HCT116 (cell line): Measurements from ENCODE around the gene COQ10B. TPM values are rescaled to one million over a fixed set of nuclear protein-coding genes. Genes with fewer than 3 reads are reported as not detected.

Source experiments
- ATAC-seq: fragments of 200-7000 bp; cut with Tn5 transposase; 2 replicates; pipeline ENCODE4 v1.9.1; 2020; ENCODE audit warnings: mild to moderate bottlenecking, moderate library complexity
- BruUV-seq: library from RNA; stranded (reverse); fragments of 400-500 nt; replicated peaks from 2 replicates; lab custom pipeline; 2021; lab: Mats Ljungman, UMichigan
- CTCF ChIA-PET: fragments of 300-600 bp; sonication (Branson Sonifier 250); formaldehyde crosslinking; loops from one replicate; lab custom pipeline; 2021; ENCODE audit warnings: antibody characterized with exemption; lab: Charles Lee
- POLR2A ChIA-PET: fragments of 300-600, 350-600 bp; sonication (Branson Sonifier 250); formaldehyde crosslinking; loops from one replicate; lab custom pipeline; 2021; ENCODE audit warnings: antibody characterized with exemption; lab: Charles Lee
- RAD21 ChIA-PET, 2 experiments: fragments of 300-600 bp; sonication (Branson Sonifier 250); formaldehyde crosslinking; loops; one replicate each; lab custom pipeline; 2023; ENCODE audit warnings: low total read pairs in 2 of 2; ENCODE audit not compliant: uncharacterized antibody in 2 of 2, unreplicated experiment in 2 of 2, low non-redundant PET in 1 of 2; lab: Charles Lee
- DNase-seq: peaks from one replicate; pipeline ENCODE4 v3.0.0-alpha.2; 2010; ENCODE audit warnings: low read depth, low spot score
- H2AFZ ChIP-seq: fragments of 200-600 bp; shearing (Covaris generic), sonication (generic); 2 replicates; pipeline ENCODE4 v1.6.1; 2017; ENCODE audit warnings: low read depth, mixed run types, mixed read lengths, antibody characterized with exemption, low read length; ENCODE audit not compliant: poor library complexity, severe bottlenecking
- H3K27ac ChIP-seq: 2 replicates; pipeline ENCODE4 v1.5.1; 2012; ENCODE audit warnings: low read depth, low read length
- H3K27me3 ChIP-seq: fragments of 200-600 bp; sonication (generic); 2 replicates; pipeline ENCODE4 v1.6.1; 2016; ENCODE audit warnings: mixed run types, low read length, mixed read lengths; ENCODE audit not compliant: insufficient read depth
- H3K36me3 ChIP-seq, 2 experiments: fragments of 200-500 bp in 1 of 2; fragments of 200-600 bp in 1 of 2; sonication (Bioruptor generic) in 1 of 2; sonication (generic) in 1 of 2; 2 replicates each; pipeline versions ENCODE4 v1.5.1 to v1.6.1; 2014 to 2016; ENCODE audit warnings: low read length in 2 of 2, inconsistent platforms in 1 of 2, mixed read lengths in 1 of 2, mixed run types in 1 of 2; ENCODE audit not compliant: insufficient read depth in 2 of 2, control insufficient read depth in 1 of 2
- H3K4me1 ChIP-seq, 2 experiments: fragments of 200-600 bp in 1 of 2; sonication (generic) in 1 of 2; 2 replicates each; pipeline versions ENCODE4 v1.5.1 to v1.6.1; 2012 to 2017; ENCODE audit warnings: low read length in 2 of 2, inconsistent platforms in 1 of 2, mild to moderate bottlenecking in 1 of 2, mixed read lengths in 1 of 2, mixed run types in 1 of 2, moderate library complexity in 1 of 2; ENCODE audit not compliant: insufficient read depth in 2 of 2, control insufficient read depth in 1 of 2
- H3K4me2 ChIP-seq: fragments of 200-600 bp; sonication (generic); 2 replicates; pipeline ENCODE4 v1.6.1; 2017; ENCODE audit warnings: mixed run types, low read length, mixed read lengths
- H3K4me3 ChIP-seq, 2 experiments: fragments of 200-600 bp in 1 of 2; sonication (generic) in 1 of 2; replicated peaks in 1 of 2; 2 replicates each; pipeline ENCODE4 v1.5.1; 2011 to 2016; ENCODE audit warnings: low read length in 2 of 2, control low read depth in 1 of 2, low read depth in 1 of 2, mild to moderate bottlenecking in 1 of 2, mixed read lengths in 1 of 2, mixed run types in 1 of 2
- H3K79me2 ChIP-seq: fragments of 200-600 bp; sonication (generic); 2 replicates; pipeline ENCODE4 v1.6.1; 2017; ENCODE audit warnings: mild to moderate bottlenecking, mixed run types, low read length, moderate library complexity, mixed read lengths; ENCODE audit not compliant: insufficient read depth
- H3K9ac ChIP-seq: fragments of 200-600 bp; sonication (generic); 2 replicates; pipeline ENCODE4 v1.6.1; 2016; ENCODE audit warnings: low read length, mixed read lengths
- H3K9me2 ChIP-seq: fragments of 200-600 bp; sonication (generic), shearing (Covaris generic); 2 replicates; pipeline ENCODE4 v1.6.1; 2017; ENCODE audit warnings: mixed run types, mild to moderate bottlenecking, moderate library complexity; ENCODE audit not compliant: insufficient read depth
- H3K9me3 ChIP-seq, 2 experiments: fragments of 200-500 bp in 1 of 2; fragments of 200-600 bp in 1 of 2; sonication (Bioruptor generic) in 1 of 2; sonication (generic) in 1 of 2; 2 replicates each; pipeline ENCODE4 v1.6.1; 2014 to 2017; ENCODE audit warnings: low read length in 2 of 2, mixed read lengths in 2 of 2, inconsistent platforms in 1 of 2, low read depth in 1 of 2, mild to moderate bottlenecking in 1 of 2, mixed run types in 1 of 2, moderate library complexity in 1 of 2; ENCODE audit not compliant: control insufficient read depth in 1 of 2, insufficient read depth in 1 of 2
- H4K20me1 ChIP-seq: fragments of 200-600 bp; sonication (generic), shearing (Covaris generic); 2 replicates; pipeline ENCODE4 v1.6.1; 2017; ENCODE audit warnings: mixed run types, mild to moderate bottlenecking, moderate library complexity; ENCODE audit not compliant: insufficient read depth
- ATF3 ChIP-seq: IDR thresholded peaks from 2 replicates; pipeline ENCODE4 v1.6.1; 2012
- CBX3 ChIP-seq: IDR thresholded peaks from 2 replicates; pipeline ENCODE4 v1.6.1; 2012; ENCODE audit warnings: low read depth
- EGR1 ChIP-seq: IDR thresholded peaks from 2 replicates; pipeline ENCODE4 v1.6.1; 2012; ENCODE audit warnings: low read depth
- EZH2phosphoT487 ChIP-seq: fragments of 200-600 bp; IDR thresholded peaks from 2 replicates; pipeline ENCODE4 v1.6.1; 2018; ENCODE audit warnings: antibody characterized with exemption, borderline replicate concordance
- FOSL1 ChIP-seq: IDR thresholded peaks from 2 replicates; pipeline ENCODE4 v1.6.1; 2012; ENCODE audit warnings: low read depth
- JUND ChIP-seq: IDR thresholded peaks from 2 replicates; pipeline ENCODE4 v1.6.1; 2012
- POLR2AphosphoS5 ChIP-seq: IDR thresholded peaks from 2 replicates; pipeline ENCODE4 v1.6.1; 2011; ENCODE audit warnings: mild to moderate bottlenecking, low read depth, low read length, moderate library complexity
- RAD21 ChIP-seq: IDR thresholded peaks from 2 replicates; pipeline ENCODE4 v1.6.1; 2012; ENCODE audit warnings: low read depth, mild to moderate bottlenecking
- SP1 ChIP-seq: IDR thresholded peaks from 2 replicates; pipeline ENCODE4 v1.6.1; 2012; ENCODE audit warnings: low read depth
- SRF ChIP-seq: IDR thresholded peaks from 2 replicates; pipeline ENCODE4 v1.6.1; 2012; ENCODE audit warnings: low read depth
- YY1 ChIP-seq: IDR thresholded peaks from 2 replicates; pipeline ENCODE4 v1.6.1; 2011; ENCODE audit warnings: low read length, low read depth, moderate library complexity, mild to moderate bottlenecking; ENCODE audit not compliant: insufficient replicate concordance; ENCODE audit errors: extremely low read depth
- ZBTB33 ChIP-seq: IDR thresholded peaks from 2 replicates; pipeline ENCODE4 v1.6.1; 2011; ENCODE audit warnings: mild to moderate bottlenecking, low read length, moderate library complexity; ENCODE audit not compliant: insufficient replicate concordance; ENCODE audit errors: extremely low read depth
- ZNF274 ChIP-seq: fragments of 200-500 bp; sonication (Bioruptor generic); IDR thresholded peaks from 2 replicates; pipeline ENCODE4 v1.6.1; 2014; ENCODE audit warnings: mild to moderate bottlenecking, low read depth, low read length, inconsistent platforms
- intact Hi-C: fragments of 100-400 bp; cut with micrococcal nuclease; formaldehyde crosslinking; loops from 2 replicates; pipeline ENCODE4 v1.10.0; 2022
- total RNA-seq: library from RNA; stranded (reverse); gene quantifications from one replicate; pipeline ENCODE4 v1.2.1, GENCODE V29; 2021; ENCODE audit not compliant: unreplicated experiment
- TF ChIP-seq, protein P1 (sequence below): IDR thresholded peaks from 2 replicates; pipeline ENCODE4 v1.6.1; 2012

Gene COQ10B
- total RNA-seq, 1 experiment from 2014 or later = 20.4 TPM

GRCh38 chr2:197445746-197446145 lies 7.6 kb upstream of the COQ10B start:
- no peak overlapping the region for H3K9ac ChIP-seq
- no peak for TF ChIP-seq RAD21
- no peak for TF ChIP-seq EGR1
- TF ChIP-seq JUND = no peak
- TF ChIP-seq ZNF274 = no peak
- TF ChIP-seq, all 23 proteins: peak for 0
- Histone ChIP-seq H3K27me3 (no peaks in the 10 kb centered on the region), H3K79me2 (no peaks in the 10 kb centered on the region), H3K9me3 (no peaks in the 10 kb centered on the region), H4K20me1 (no peaks in the 10 kb centered on the region), H3K9me2 (no peaks in the 10 kb centered on the region), H3K36me3 (no peaks in the 10 kb centered on the region), H3K4me1 (no peaks in the 10 kb centered on the region), H2AFZ (no peak overlapping the region), H3K4me2 (no peak overlapping the region), H3K27ac (no peak overlapping the region), H3K4me3 (no peak overlapping the region)
- BruUV-seq = no TSS peak
- ChIA-PET CTCF (no interaction called here), POLR2A (no interaction called here), RAD21 (no interaction called here)
- no peak for DNase-seq
- ATAC-seq = no peak
- intact Hi-C loops = no loop called here

DNA sequence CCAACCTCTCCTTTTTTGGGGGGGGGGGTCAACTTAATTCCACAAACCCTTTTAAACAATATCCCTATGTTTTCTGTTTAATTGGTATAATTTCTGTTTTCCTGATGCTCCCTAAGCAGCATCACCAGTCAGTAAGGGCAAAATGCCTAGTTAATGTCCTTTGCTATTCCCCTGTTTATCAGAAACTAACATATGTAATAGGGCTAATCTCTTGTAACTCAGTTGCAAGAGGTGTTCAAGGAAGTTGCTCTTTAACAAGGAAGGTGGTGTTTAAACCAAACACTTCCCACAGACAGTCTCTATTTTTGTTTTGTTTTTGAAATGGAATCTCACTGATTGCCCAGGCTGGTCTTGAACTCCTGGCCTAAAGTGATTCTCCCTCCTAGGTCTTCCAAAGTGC lies 6.5 kb upstream of the COQ10B start:
- DNase-seq (no peak), ATAC-seq (no peak)
- no peaks in the 10 kb centered on the region for H3K9me2 ChIP-seq
- H3K9me3 ChIP-seq = no peaks in the 10 kb centered on the region
- ChIA-PET RAD21 (no interaction called here), POLR2A (no interaction called here), CTCF (no interaction called here)
- no peaks in the 10 kb centered on the region for H3K4me1 ChIP-seq
- no peaks in the 10 kb centered on the region for H4K20me1 ChIP-seq
- H3K36me3 ChIP-seq = no peaks in the 10 kb centered on the region
- intact Hi-C loops = no loop called here
- no peaks in the 10 kb centered on the region for H3K27me3 ChIP-seq
- TF ChIP-seq SP1 = no peak
- no peak for TF ChIP-seq FOSL1
- TF ChIP-seq JUND = no peak
- no peak for TF ChIP-seq ATF3
- TF ChIP-seq EZH2phosphoT487 = no peak
- TF ChIP-seq, protein P1, sequence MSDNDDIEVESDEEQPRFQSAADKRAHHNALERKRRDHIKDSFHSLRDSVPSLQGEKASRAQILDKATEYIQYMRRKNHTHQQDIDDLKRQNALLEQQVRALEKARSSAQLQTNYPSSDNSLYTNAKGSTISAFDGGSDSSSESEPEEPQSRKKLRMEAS = no peak
- no peak for TF ChIP-seq POLR2AphosphoS5
- TF ChIP-seq YY1 = no peak
- TF ChIP-seq SRF = no peak
- no peak for TF ChIP-seq CBX3
- no peak for TF ChIP-seq ZNF274
- TF ChIP-seq EGR1 = no peak
- TF ChIP-seq ZBTB33 = no peak
- no TSS peak for BruUV-seq
- no peak overlapping the region for H2AFZ ChIP-seq
- H3K79me2 ChIP-seq = no peaks in the 10 kb centered on the region
- no peak overlapping the region for H3K27ac ChIP-seq
- H3K9ac ChIP-seq = no peak overlapping the region
- H3K4me2 ChIP-seq = no peak overlapping the region
- H3K4me3 ChIP-seq = no peak overlapping the region
